Smooth muscle cell (in vitro differentiated cells): ENCODE measurements around the gene ZNF576. TPM values are rescaled to one million over a fixed set of nuclear protein-coding genes. Genes with fewer than 3 reads are reported as not detected.

ENCODE experiments used
- DNase-seq: peaks from one replicate; lab custom pipeline; 2025; ENCODE audit not compliant: unreplicated experiment; lab: John Stamatoyannopoulos, UW
- H2AFZ ChIP-seq: fragments of 200-600 bp; sonication (generic); 2 replicates; pipeline ENCODE4 v1.6.0; 2016; ENCODE audit warnings: antibody characterized with exemption, low read depth, mild to moderate bottlenecking
- H3F3A ChIP-seq: fragments of 200-600 bp; sonication (generic); 2 replicates; pipeline ENCODE4 v1.6.0; 2017; ENCODE audit warnings: antibody characterized with exemption, low read depth
- H3K27ac ChIP-seq: fragments of 200-600 bp; sonication (generic); 2 replicates; pipeline ENCODE4 v1.5.1; 2016; ENCODE audit warnings: low read depth, mild to moderate bottlenecking
- H3K27me3 ChIP-seq: fragments of 200-600 bp; sonication (generic); 2 replicates; pipeline ENCODE4 v1.6.1; 2016; ENCODE audit warnings: low read depth, mild to moderate bottlenecking
- H3K36me3 ChIP-seq: fragments of 200-600 bp; sonication (generic); 2 replicates; pipeline ENCODE4 v1.5.1; 2016; ENCODE audit warnings: low read depth
- H3K4me1 ChIP-seq: fragments of 200-600 bp; sonication (generic); 2 replicates; pipeline ENCODE4 v1.5.1; 2016; ENCODE audit warnings: low read depth
- H3K4me2 ChIP-seq: fragments of 200-600 bp; sonication (generic); 2 replicates; pipeline ENCODE4 v1.6.0; 2016; ENCODE audit warnings: mild to moderate bottlenecking
- H3K4me3 ChIP-seq: fragments of 200-600 bp; sonication (generic); 2 replicates; pipeline ENCODE4 v1.5.1; 2016; ENCODE audit warnings: mild to moderate bottlenecking
- H3K79me2 ChIP-seq: fragments of 200-600 bp; sonication (generic); 2 replicates; pipeline ENCODE4 v1.6.0; 2016; ENCODE audit warnings: low read depth, mild to moderate bottlenecking
- H3K9ac ChIP-seq: fragments of 200-600 bp; sonication (generic); 2 replicates; pipeline ENCODE4 v1.6.0; 2016; ENCODE audit warnings: low read depth
- H3K9me3 ChIP-seq: fragments of 200-600 bp; sonication (generic); replicated peaks from 2 replicates; pipeline ENCODE4 v1.5.1; 2016; ENCODE audit warnings: low read depth
- H4K20me1 ChIP-seq: fragments of 200-600 bp; sonication (generic); 2 replicates; pipeline ENCODE4 v1.6.0; 2016; ENCODE audit warnings: low read depth
- CTCF ChIP-seq: fragments of 200-600 bp; sonication (generic); IDR thresholded peaks from 2 replicates; pipeline ENCODE4 v1.5.1; 2017; ENCODE audit warnings: borderline replicate concordance, mild to moderate bottlenecking, antibody characterized with exemption; ENCODE audit not compliant: insufficient read depth, poor library complexity, severe bottlenecking
- WGBS: methylation state at CpG from one replicate; pipeline ENCODE4 v1.1.7; 2016; ENCODE audit warnings: low lambda C conversion rate; 5-methylcytosine and 5-hydroxymethylcytosine counted together
- polyA plus RNA-seq: library from polyadenylated mRNA; unstranded; fragments of >200 nt; fragmentation: Nextera tagmentation; extraction: Ambion mirVana; gene quantifications from 2 replicates; pipeline ENCODE4 v1.2.1, GENCODE V29; 2016
- total RNA-seq: library from RNA; depleted of rRNA; stranded (reverse); fragments of >200 nt; gene quantifications from 2 replicates; pipeline ENCODE4 v1.2.3, GENCODE V29; 2014

Gene ZNF576
- total and polyA plus RNA-seq, 2 experiments from 2014 or later: 2.7 to 13.7 TPM

GRCh38 chr19:43628646-43629326 lies 32.4 kb downstream of the ZNF576 start:
- DNase-seq: no peak
- Histone ChIP-seq H3K4me2 (no peak overlapping the region), H3K36me3 (no peaks in the 10 kb centered on the region), H3K4me3 (no peak overlapping the region), H3K9ac (no peak overlapping the region), H4K20me1 (no peaks in the 10 kb centered on the region), H2AFZ (no peak overlapping the region), H3K9me3 (no peaks in the 10 kb centered on the region), H3K4me1 (no peaks in the 10 kb centered on the region), H3K79me2 (no peaks in the 10 kb centered on the region), H3K27me3 (no peaks in the 10 kb centered on the region), H3F3A (no peaks in the 10 kb centered on the region), H3K27ac (no peak overlapping the region)
- 82% methylated on average over 3 of the region's 3 CpGs for WGBS
- TF ChIP-seq CTCF: no peak

GRCh38 chr19:43631491-43631890 lies 35.1 kb downstream of the ZNF576 start:
- Histone ChIP-seq H3K9me3 (no peaks in the 10 kb centered on the region), H3K27me3 (no peaks in the 10 kb centered on the region), H3K4me3 (no peak overlapping the region), H3K9ac (no peak overlapping the region), H3K4me2 (no peak overlapping the region), H4K20me1 (no peaks in the 10 kb centered on the region), H2AFZ (no peak overlapping the region), H3K79me2 (no peaks in the 10 kb centered on the region), H3K4me1 (peaks cover 7% of the 10 kb centered on the region), H3K36me3 (no peaks in the 10 kb centered on the region), H3F3A (no peaks in the 10 kb centered on the region), H3K27ac (no peak overlapping the region)
- no peak for TF ChIP-seq CTCF
- 94% methylated on average over 5 of the region's 5 CpGs for WGBS
- DNase-seq: no peak

- 84% methylated on average over 4 of the region's 4 CpGs for WGBS
- Histone ChIP-seq H3K27me3 (peaks cover 13% of the 10 kb centered on the region), H3K9me3 (no peaks in the 10 kb centered on the region), H3K9ac (no peak overlapping the region), H3K4me3 (no peak overlapping the region), H3F3A (no peaks in the 10 kb centered on the region), H3K27ac (no peak overlapping the region), H3K79me2 (no peaks in the 10 kb centered on the region), H3K4me2 (no peak overlapping the region), H4K20me1 (no peaks in the 10 kb centered on the region), H3K4me1 (peaks cover 7% of the 10 kb centered on the region), H2AFZ (no peak overlapping the region), H3K36me3 (no peaks in the 10 kb centered on the region)
- no peak for TF ChIP-seq CTCF
- DNase-seq: no peak
These were observed 37.1 kb downstream of the ZNF576 start for GRCh38 chr19:43633520-43633919.

GRCh38 chr19:43634068-43634467 lies 37.7 kb downstream of the ZNF576 start:
- Histone ChIP-seq H4K20me1 (no peaks in the 10 kb centered on the region), H3K4me1 (peaks cover 7% of the 10 kb centered on the region), H3K27me3 (peaks cover 19% of the 10 kb centered on the region), H3K79me2 (no peaks in the 10 kb centered on the region), H3K4me2 (no peak overlapping the region), H3F3A (no peaks in the 10 kb centered on the region), H3K4me3 (no peak overlapping the region), H3K9ac (no peak overlapping the region), H3K27ac (no peak overlapping the region), H2AFZ (no peak overlapping the region), H3K36me3 (no peaks in the 10 kb centered on the region), H3K9me3 (no peaks in the 10 kb centered on the region)
- no peak for DNase-seq
- TF ChIP-seq CTCF: no peak
- 86% methylated on average over 5 of the region's 5 CpGs for WGBS
